ENCODE measurements around the gene CAPN1.

Gene CAPN1

GRCh38 chr11:65213322-65214211 is 31.8 kb downstream of the CAPN1 start:
- H3K4me3 ChIP-seq (ENCODE audit: low read depth, low read length) = no peak overlapping the region
- TF ChIP-seq CTCF (IDR thresholded peaks at IDR 0.05; ENCODE audit: low read depth, low read length, missing control alignments) = no peak
- no peak for DNase-seq (ENCODE audit: low read depth)

- DNase-seq (ENCODE audit: low read depth) = no peak
- no peak for TF ChIP-seq CTCF (IDR thresholded peaks at IDR 0.05; ENCODE audit: low read depth, low read length, missing control alignments)
- H3K4me3 ChIP-seq (ENCODE audit: low read depth, low read length) = no peak overlapping the region
Measured at GRCh38 chr11:65214212-65214845, 32.6 kb downstream of the CAPN1 start.

- no peak for TF ChIP-seq CTCF (IDR thresholded peaks at IDR 0.05; ENCODE audit: low read depth, low read length, missing control alignments)
- no peak overlapping the region for H3K4me3 ChIP-seq (ENCODE audit: low read depth, low read length)
- DNase-seq (ENCODE audit: low read depth) = peak; percentile 30
Measured at GRCh38 chr11:65215441-65216076, 33.8 kb downstream of the CAPN1 start.

- TF ChIP-seq CTCF (IDR thresholded peaks at IDR 0.05; ENCODE audit: low read depth, low read length, missing control alignments) = peak; percentile 22
- no peak for DNase-seq (ENCODE audit: low read depth)
- H3K4me3 ChIP-seq (ENCODE audit: low read depth, low read length) = no peak overlapping the region
Measured at GRCh38 chr11:65216830-65217229, 35.1 kb downstream of the CAPN1 start.

GRCh38 chr11:65217441-65218423 is 36.0 kb downstream of the CAPN1 start:
- no peak for TF ChIP-seq CTCF (IDR thresholded peaks at IDR 0.05; ENCODE audit: low read depth, low read length, missing control alignments)
- no peak overlapping the region for H3K4me3 ChIP-seq (ENCODE audit: low read depth, low read length)
- DNase-seq (ENCODE audit: low read depth) = no peak

- no peak for DNase-seq (ENCODE audit: low read depth)
- no peak for TF ChIP-seq CTCF (IDR thresholded peaks at IDR 0.05; ENCODE audit: low read depth, low read length, missing control alignments)
- H3K4me3 ChIP-seq (ENCODE audit: low read depth, low read length) = no peak overlapping the region
Measured at GRCh38 chr11:65218446-65218845, 36.7 kb downstream of the CAPN1 start.
